Measurements from ENCODE around the gene FGD5. TPM values are rescaled to one million over a fixed set of nuclear protein-coding genes. Genes with fewer than 3 reads are reported as not detected.
A peak's percentile ranks its signal among the peaks of the same experiment; 100 is the strongest.

FGD5 gene
- total RNA-seq, 1 donor from 2014 or later, result 16.2 TPM

GRCh38 chr3:14788644-14789043 lies 30.1 kb upstream of the FGD5 start:
- TF ChIP-seq POLR2AphosphoS5 (IDR thresholded peaks at IDR 0.05; ENCODE audit: insufficient read depth in 1 of 2, low read depth in 1 of 2) (no peak), POLR2A (IDR thresholded peaks at IDR 0.05) (no peak)
- H3K4me1 ChIP-seq, result peaks cover 8% of the 10 kb centered on the region
- no peaks in the 10 kb centered on the region for H3K9me3 ChIP-seq
- no peak for DNase-seq (ENCODE audit: extremely low spot score in 2 of 2)
- no peaks in the 10 kb centered on the region for H3K36me3 ChIP-seq
- no peak overlapping the region for H3K4me3 ChIP-seq
- H3K27me3 ChIP-seq, result no peaks in the 10 kb centered on the region
- intact Hi-C loops (cut with DNase I), result loop anchor here (5.0 kb wide), 1 partner anchor 134 kb away; no protein-coding TSS in a partner anchor
- H3K27ac ChIP-seq, result no peak overlapping the region

DNA sequence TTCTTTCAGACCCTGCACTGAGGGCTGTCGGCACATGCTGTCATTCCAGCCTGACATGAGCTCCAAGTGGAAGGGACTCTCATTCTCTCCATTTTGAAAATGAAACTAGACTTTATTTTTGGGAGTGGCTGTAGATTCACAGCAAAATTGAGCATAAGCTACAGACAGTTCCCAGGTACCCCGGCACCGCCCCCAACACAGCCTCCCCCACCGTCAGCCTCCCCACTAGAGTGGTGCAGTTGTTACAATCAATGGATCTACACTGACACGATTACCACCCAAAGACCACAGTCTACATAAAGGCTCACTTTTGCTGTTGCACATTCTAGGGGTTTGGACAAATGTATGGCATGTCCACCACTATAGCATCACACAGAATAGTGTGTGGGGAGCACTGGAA lies 29.5 kb upstream of the FGD5 start:
- Histone ChIP-seq H3K27ac (no peak overlapping the region), H3K4me3 (no peak overlapping the region), H3K9me3 (no peaks in the 10 kb centered on the region), H3K4me1 (peaks cover 8% of the 10 kb centered on the region), H3K27me3 (no peaks in the 10 kb centered on the region), H3K36me3 (no peaks in the 10 kb centered on the region)
- intact Hi-C loops (cut with DNase I), result loop anchor here (5.0 kb wide), 1 partner anchor 133 kb away; no protein-coding TSS in a partner anchor
- TF ChIP-seq POLR2A (IDR thresholded peaks at IDR 0.05) (no peak), POLR2AphosphoS5 (IDR thresholded peaks at IDR 0.05; ENCODE audit: insufficient read depth in 1 of 2, low read depth in 1 of 2) (no peak)
- TF ChIP-seq, protein P1, sequence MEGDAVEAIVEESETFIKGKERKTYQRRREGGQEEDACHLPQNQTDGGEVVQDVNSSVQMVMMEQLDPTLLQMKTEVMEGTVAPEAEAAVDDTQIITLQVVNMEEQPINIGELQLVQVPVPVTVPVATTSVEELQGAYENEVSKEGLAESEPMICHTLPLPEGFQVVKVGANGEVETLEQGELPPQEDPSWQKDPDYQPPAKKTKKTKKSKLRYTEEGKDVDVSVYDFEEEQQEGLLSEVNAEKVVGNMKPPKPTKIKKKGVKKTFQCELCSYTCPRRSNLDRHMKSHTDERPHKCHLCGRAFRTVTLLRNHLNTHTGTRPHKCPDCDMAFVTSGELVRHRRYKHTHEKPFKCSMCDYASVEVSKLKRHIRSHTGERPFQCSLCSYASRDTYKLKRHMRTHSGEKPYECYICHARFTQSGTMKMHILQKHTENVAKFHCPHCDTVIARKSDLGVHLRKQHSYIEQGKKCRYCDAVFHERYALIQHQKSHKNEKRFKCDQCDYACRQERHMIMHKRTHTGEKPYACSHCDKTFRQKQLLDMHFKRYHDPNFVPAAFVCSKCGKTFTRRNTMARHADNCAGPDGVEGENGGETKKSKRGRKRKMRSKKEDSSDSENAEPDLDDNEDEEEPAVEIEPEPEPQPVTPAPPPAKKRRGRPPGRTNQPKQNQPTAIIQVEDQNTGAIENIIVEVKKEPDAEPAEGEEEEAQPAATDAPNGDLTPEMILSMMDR (IDR thresholded peaks at IDR 0.05), result no peak
- no peak for DNase-seq (ENCODE audit: extremely low spot score in 2 of 2)

DNA sequence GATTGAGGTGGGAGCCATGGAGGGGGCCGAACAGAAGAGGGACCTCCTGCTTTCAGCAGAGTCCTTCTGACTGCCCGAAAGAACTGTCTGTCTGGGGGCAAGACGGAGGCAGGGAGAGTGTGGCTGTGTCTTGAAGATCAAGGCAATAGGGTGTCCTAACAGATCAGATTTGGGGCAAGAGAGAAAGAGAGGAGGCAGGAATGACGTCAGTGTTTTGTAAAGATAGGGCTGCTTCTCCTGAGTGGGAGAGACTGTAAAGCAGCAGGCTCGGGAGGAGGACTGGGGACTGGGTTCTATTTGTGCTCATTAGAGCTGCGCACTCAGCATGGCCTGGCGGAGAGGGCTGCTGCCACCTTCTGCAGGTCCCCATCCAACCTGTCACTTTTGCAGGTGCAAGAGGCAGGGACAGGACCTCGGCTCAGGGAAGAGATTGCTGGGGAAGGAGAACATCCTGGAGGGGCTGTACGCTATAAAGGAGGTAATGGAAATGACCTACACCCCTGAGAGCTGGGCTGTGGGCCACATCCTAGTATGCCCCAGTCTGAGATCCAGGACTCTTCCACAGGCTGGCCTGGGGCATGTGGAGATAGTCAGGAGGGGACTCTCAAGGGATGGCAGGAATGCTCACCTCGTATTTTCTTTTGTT lies 29.0 kb upstream of the FGD5 start:
- Histone ChIP-seq H3K27me3 (no peaks in the 10 kb centered on the region), H3K9me3 (no peaks in the 10 kb centered on the region), H3K36me3 (no peaks in the 10 kb centered on the region), H3K4me1 (peaks cover 8% of the 10 kb centered on the region), H3K4me3 (no peak overlapping the region), H3K27ac (no peak overlapping the region)
- intact Hi-C loops (cut with DNase I), result loop anchor here (5.0 kb wide), 1 partner anchor 133 kb away; no protein-coding TSS in a partner anchor
- TF ChIP-seq POLR2AphosphoS5 (IDR thresholded peaks at IDR 0.05; ENCODE audit: insufficient read depth in 1 of 2, low read depth in 1 of 2) (no peak), POLR2A (IDR thresholded peaks at IDR 0.05) (no peak)
- TF ChIP-seq, protein P1 (IDR thresholded peaks at IDR 0.05), result no peak
- DNase-seq (ENCODE audit: extremely low spot score in 2 of 2), result no peak

- no peaks in the 10 kb centered on the region for H3K27me3 ChIP-seq
- H3K36me3 ChIP-seq, result no peaks in the 10 kb centered on the region
- TF ChIP-seq POLR2AphosphoS5 (IDR thresholded peaks at IDR 0.05; ENCODE audit: insufficient read depth in 1 of 2, low read depth in 1 of 2), result no peak
- TF ChIP-seq, protein P1 (IDR thresholded peaks at IDR 0.05), result peak; percentile 46 to 65 (median 52)
- H3K4me3 ChIP-seq, result no peak overlapping the region
- H3K27ac ChIP-seq, result no peak overlapping the region
- no peaks in the 10 kb centered on the region for H3K9me3 ChIP-seq
- peaks cover 8% of the 10 kb centered on the region for H3K4me1 ChIP-seq
- intact Hi-C loops (cut with DNase I), result no loop called here
- DNase-seq (ENCODE audit: extremely low spot score in 2 of 2), result no peak
Observed at GRCh38 chr3:14791343-14791945, 27.3 kb upstream of the FGD5 start.

DNA sequence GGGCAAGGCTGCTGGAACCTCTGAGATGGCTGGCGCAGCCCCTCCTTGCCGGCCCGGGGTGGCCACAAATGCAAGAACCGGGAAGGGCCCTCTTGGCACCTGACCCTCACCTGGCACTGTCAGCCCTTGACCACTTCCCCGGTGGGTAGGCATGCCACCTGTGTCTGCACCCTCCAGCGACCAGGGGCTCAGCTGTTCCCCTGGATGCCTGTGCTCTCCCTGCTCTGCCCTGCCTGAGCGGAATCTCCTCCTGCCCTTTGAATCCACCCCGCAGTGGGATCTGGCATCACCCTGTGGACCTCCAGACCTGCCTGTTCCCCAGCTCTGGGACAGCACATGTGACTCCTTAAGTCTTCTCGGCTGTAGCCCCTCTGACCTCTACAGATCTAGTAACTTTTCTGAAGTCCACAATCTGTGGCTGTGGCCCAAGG lies 26.1 kb upstream of the FGD5 start:
- peak overlapping the region; percentile 71 for H3K27ac ChIP-seq
- H3K36me3 ChIP-seq, result no peaks in the 10 kb centered on the region
- DNase-seq (ENCODE audit: extremely low spot score in 2 of 2), result no peak
- no peaks in the 10 kb centered on the region for H3K27me3 ChIP-seq
- peaks cover 8% of the 10 kb centered on the region for H3K4me1 ChIP-seq
- H3K4me3 ChIP-seq, result no peak overlapping the region
- TF ChIP-seq POLR2AphosphoS5 (IDR thresholded peaks at IDR 0.05; ENCODE audit: insufficient read depth in 1 of 2, low read depth in 1 of 2) (no peak), POLR2A (IDR thresholded peaks at IDR 0.05) (no peak)
- TF ChIP-seq, protein P1 (IDR thresholded peaks at IDR 0.05), result no peak
- no peaks in the 10 kb centered on the region for H3K9me3 ChIP-seq
- intact Hi-C loops (cut with DNase I), result no loop called here

All from vagina (tissue), 2 donors.